SK-N-SH treated with all-trans-retinoic acid at 6 μM for 48 hours (cell line): Measurements from ENCODE around the gene SF1.

ENCODE experiments used
- BACH2 ChIP-seq: fragments of 250-450 bp; sonication (Bioruptor Pico); IDR thresholded peaks from 2 replicates; pipeline ENCODE4 v1.9.0; 2021; ENCODE audit warnings: mild to moderate bottlenecking, borderline replicate concordance
- ESRRG ChIP-seq: fragments of 250-450 bp; sonication (Bioruptor Pico); IDR thresholded peaks from 2 replicates; pipeline ENCODE4 v1.6.1; 2021; ENCODE audit warnings: mild to moderate bottlenecking
- ISL1 ChIP-seq: fragments of 250-450 bp; sonication (Bioruptor Pico); IDR thresholded peaks from 2 replicates; pipeline ENCODE4 v2.1.2; 2022; ENCODE audit warnings: mild to moderate bottlenecking, moderate library complexity
- ZC3H10 ChIP-seq: fragments of 250-450 bp; sonication (Bioruptor Pico); IDR thresholded peaks from 2 replicates; pipeline ENCODE4 v1.5.1; 2021; ENCODE audit warnings: mild to moderate bottlenecking, moderate library complexity
- ZFP3 ChIP-seq: fragments of 250-450 bp; sonication (Bioruptor Pico); IDR thresholded peaks from 2 replicates; pipeline ENCODE4 v1.5.0; 2020; ENCODE audit warnings: mild to moderate bottlenecking, moderate library complexity
- ZFP30 ChIP-seq: fragments of 450-650 bp; formaldehyde crosslinking; IDR thresholded peaks from 2 replicates; pipeline ENCODE4 v1.5.0; 2022; ENCODE audit warnings: mild to moderate bottlenecking, moderate library complexity
- ZNF8 ChIP-seq: fragments of 450-650 bp; formaldehyde crosslinking; IDR thresholded peaks from 2 replicates; pipeline ENCODE4 v1.5.0; 2020; ENCODE audit warnings: mild to moderate bottlenecking, moderate library complexity
- TF ChIP-seq, protein P1 (sequence below): fragments of 250-450 bp; sonication (Bioruptor Pico); IDR thresholded peaks from 2 replicates; pipeline ENCODE4 v1.5.1; 2020; ENCODE audit warnings: low read depth, mild to moderate bottlenecking, moderate library complexity

DNA sequence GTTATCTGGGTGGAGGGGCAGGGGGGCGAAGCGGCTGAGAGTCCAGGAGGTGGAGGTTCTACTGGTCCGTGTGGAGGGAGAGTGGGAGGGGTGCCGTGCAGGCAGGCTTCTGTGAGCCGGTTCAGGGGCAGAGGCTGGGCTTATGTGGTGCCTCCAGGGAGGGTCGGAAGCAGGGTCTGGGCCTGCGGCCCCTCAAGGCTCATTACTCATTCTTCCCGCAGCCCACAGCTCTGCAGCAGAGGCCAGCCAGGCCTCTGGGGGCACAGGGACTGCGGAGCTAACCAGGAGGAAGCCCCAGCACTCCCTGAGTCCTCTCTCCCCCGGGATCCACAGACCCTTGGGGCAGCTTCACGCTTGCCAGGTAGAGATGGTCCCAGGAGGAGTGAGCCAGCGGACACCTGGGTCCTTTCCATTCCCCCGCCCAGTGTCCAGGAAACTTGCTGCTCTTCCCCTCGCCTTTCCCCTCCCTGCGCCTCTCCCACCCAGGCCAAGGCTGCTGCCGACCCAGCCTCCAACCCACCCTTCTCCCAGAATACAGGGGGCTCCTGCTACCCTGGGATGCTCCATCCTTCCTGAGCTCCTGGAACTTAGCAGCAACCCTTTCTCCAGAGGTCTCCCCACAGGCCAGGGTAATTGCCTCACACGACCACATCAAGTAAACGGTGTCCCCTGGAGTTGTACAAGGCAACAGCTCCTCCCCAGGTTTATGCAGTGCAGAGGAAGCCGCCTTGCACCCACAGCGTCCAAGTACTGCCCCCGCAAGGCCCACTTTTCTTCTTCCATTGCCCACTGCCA is 61.7 kb downstream of the SF1 start:
- TF ChIP-seq ISL1 (CRISPR knock-in tag), result no peak
- no peak for TF ChIP-seq ZFP3 (CRISPR knock-in tag)
- TF ChIP-seq BACH2 (CRISPR knock-in tag), result no peak
- TF ChIP-seq ZFP30, result no peak
- no peak for TF ChIP-seq ZNF8 (CRISPR knock-in tag)
- TF ChIP-seq, protein P1, sequence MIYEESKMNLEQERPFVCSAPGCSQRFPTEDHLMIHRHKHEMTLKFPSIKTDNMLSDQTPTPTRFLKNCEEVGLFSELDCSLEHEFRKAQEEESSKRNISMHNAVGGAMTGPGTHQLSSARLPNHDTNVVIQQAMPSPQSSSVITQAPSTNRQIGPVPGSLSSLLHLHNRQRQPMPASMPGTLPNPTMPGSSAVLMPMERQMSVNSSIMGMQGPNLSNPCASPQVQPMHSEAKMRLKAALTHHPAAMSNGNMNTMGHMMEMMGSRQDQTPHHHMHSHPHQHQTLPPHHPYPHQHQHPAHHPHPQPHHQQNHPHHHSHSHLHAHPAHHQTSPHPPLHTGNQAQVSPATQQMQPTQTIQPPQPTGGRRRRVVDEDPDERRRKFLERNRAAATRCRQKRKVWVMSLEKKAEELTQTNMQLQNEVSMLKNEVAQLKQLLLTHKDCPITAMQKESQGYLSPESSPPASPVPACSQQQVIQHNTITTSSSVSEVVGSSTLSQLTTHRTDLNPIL (CRISPR knock-in tag), result no peak
- TF ChIP-seq ESRRG (CRISPR knock-in tag), result no peak
- no peak for TF ChIP-seq ZC3H10 (CRISPR knock-in tag)
